ENCODE results near the gene RASGEF1C. TPM values are rescaled to one million over a fixed set of nuclear protein-coding genes. Genes with fewer than 3 reads are reported as not detected.
"Not testable (repeated sequence)": the region's sequence is repeated elsewhere in the genome, so short reads cannot be mapped to it uniquely, and the experiment has no call there.

The RASGEF1C gene
- polyA plus RNA-seq, 1 donor = 3.5 TPM

- DNase-seq (ENCODE audit: low read depth) = no peak
These were observed 2.7 kb upstream of the RASGEF1C start for GRCh38 chr5:180211761-180212035.

- no peak for DNase-seq (ENCODE audit: low read depth)
These were observed 2.1 kb upstream of the RASGEF1C start for GRCh38 chr5:180210961-180211760.

GRCh38 chr5:180210077-180210476, 1.1 kb upstream of the RASGEF1C start:
- DNase-seq (ENCODE audit: low read depth) = not testable (repeated sequence)

GRCh38 chr5:180208435-180209081, 453 bp downstream of the RASGEF1C start:
- no peak for DNase-seq (ENCODE audit: low read depth)

GRCh38 chr5:180208038-180208434, 975 bp downstream of the RASGEF1C start:
- no peak for DNase-seq (ENCODE audit: low read depth)

- no peak for DNase-seq (ENCODE audit: low read depth)
These were observed 1.4 kb downstream of the RASGEF1C start for GRCh38 chr5:180207593-180207992.

GRCh38 chr5:180206993-180207392, 2.0 kb downstream of the RASGEF1C start:
- DNase-seq (ENCODE audit: low read depth) = no peak

GRCh38 chr5:180205916-180206315, 3.1 kb downstream of the RASGEF1C start:
- no peak for DNase-seq (ENCODE audit: low read depth)

GRCh38 chr5:180204276-180204819, 4.7 kb downstream of the RASGEF1C start:
- DNase-seq (ENCODE audit: low read depth) = no peak

- DNase-seq (ENCODE audit: low read depth) = no peak
These were observed 6.0 kb downstream of the RASGEF1C start for GRCh38 chr5:180202939-180203573.

- DNase-seq (ENCODE audit: low read depth) = no peak
These were observed 7.7 kb downstream of the RASGEF1C start for GRCh38 chr5:180201051-180201987.

- DNase-seq (ENCODE audit: low read depth) = no peak
These were observed 9.6 kb downstream of the RASGEF1C start for GRCh38 chr5:180199390-180199789.

GRCh38 chr5:180198208-180198607, 10.8 kb downstream of the RASGEF1C start:
- no peak for DNase-seq (ENCODE audit: low read depth)

- no peak for DNase-seq (ENCODE audit: low read depth)
These were observed 11.9 kb downstream of the RASGEF1C start for GRCh38 chr5:180197016-180197702.

GRCh38 chr5:180194410-180195345, 14.3 kb downstream of the RASGEF1C start:
- no peak for DNase-seq (ENCODE audit: low read depth)

- DNase-seq (ENCODE audit: low read depth) = no peak
These were observed 15.1 kb downstream of the RASGEF1C start for GRCh38 chr5:180193749-180194375.

GRCh38 chr5:180191716-180192115, 17.3 kb downstream of the RASGEF1C start:
- DNase-seq (ENCODE audit: low read depth) = no peak

- no peak for DNase-seq (ENCODE audit: low read depth)
These were observed 21.2 kb downstream of the RASGEF1C start for GRCh38 chr5:180187767-180188166.

GRCh38 chr5:180180846-180181245, 28.2 kb downstream of the RASGEF1C start:
- DNase-seq (ENCODE audit: low read depth) = no peak
